ENCODE measurements around the gene GNG2.

GNG2 gene

GRCh38 chr14:51889851-51890250, 29.4 kb downstream of the GNG2 start:
- Histone ChIP-seq H3F3A (ENCODE audit: insufficient read depth) (no peaks in the 10 kb centered on the region), H3K27ac (ENCODE audit: low read depth, low read length) (no peak overlapping the region), H3K27me3 (ENCODE audit: low read length) (no peaks in the 10 kb centered on the region), H3K9me3 (ENCODE audit: insufficient read depth, low read length) (no peaks in the 10 kb centered on the region), H3K9ac (ENCODE audit: low read length) (no peak overlapping the region), H3K79me2 (ENCODE audit: insufficient read depth, low read length) (no peaks in the 10 kb centered on the region), H4K20me1 (ENCODE audit: low read depth, low read length) (no peaks in the 10 kb centered on the region; the same call in 1 of the 2 replicates), H3K36me3 (ENCODE audit: low read length) (no peaks in the 10 kb centered on the region), H3K9me2 (replicated peaks; ENCODE audit: insufficient read depth, low read length) (no peaks in the 10 kb centered on the region), H3K4me3 (ENCODE audit: insufficient read depth, low read length, poor library complexity, severe bottlenecking) (no peak overlapping the region), H3K4me2 (ENCODE audit: low read depth, low read length, poor library complexity, severe bottlenecking) (no peak overlapping the region), H2AFZ (ENCODE audit: low read depth, low read length, severe bottlenecking) (no peak overlapping the region)
- TF ChIP-seq EZH2phosphoT487 (conservative IDR thresholded peaks at IDR 0.05; ENCODE audit: low read length), result no peak
- TF ChIP-seq CTCF (IDR thresholded peaks at IDR 0.05; ENCODE audit: insufficient read depth, low read length, poor library complexity, severe bottlenecking), result no peak

- Histone ChIP-seq H3F3A (ENCODE audit: insufficient read depth) (no peaks in the 10 kb centered on the region), H3K27ac (ENCODE audit: low read depth, low read length) (no peak overlapping the region), H3K36me3 (ENCODE audit: low read length) (no peaks in the 10 kb centered on the region), H3K9me2 (replicated peaks; ENCODE audit: insufficient read depth, low read length) (no peaks in the 10 kb centered on the region), H3K4me2 (ENCODE audit: low read depth, low read length, poor library complexity, severe bottlenecking) (no peak overlapping the region), H3K9ac (ENCODE audit: low read length) (no peak overlapping the region), H3K27me3 (ENCODE audit: low read length) (no peaks in the 10 kb centered on the region), H2AFZ (ENCODE audit: low read depth, low read length, severe bottlenecking) (no peak overlapping the region), H3K4me3 (ENCODE audit: insufficient read depth, low read length, poor library complexity, severe bottlenecking) (no peak overlapping the region), H4K20me1 (ENCODE audit: low read depth, low read length) (no peaks in the 10 kb centered on the region; the same call in 1 of the 2 replicates), H3K9me3 (ENCODE audit: insufficient read depth, low read length) (no peaks in the 10 kb centered on the region), H3K79me2 (ENCODE audit: insufficient read depth, low read length) (no peaks in the 10 kb centered on the region)
- TF ChIP-seq EZH2phosphoT487 (conservative IDR thresholded peaks at IDR 0.05; ENCODE audit: low read length) (no peak), CTCF (IDR thresholded peaks at IDR 0.05; ENCODE audit: insufficient read depth, low read length, poor library complexity, severe bottlenecking) (no peak)
Measured at GRCh38 chr14:51894250-51894649, 33.8 kb downstream of the GNG2 start.

GRCh38 chr14:51895375-51895774, 35.0 kb downstream of the GNG2 start:
- Histone ChIP-seq H3K27ac (ENCODE audit: low read depth, low read length) (no peak overlapping the region), H3K36me3 (ENCODE audit: low read length) (no peaks in the 10 kb centered on the region)
- TF ChIP-seq CTCF (IDR thresholded peaks at IDR 0.05; ENCODE audit: insufficient read depth, low read length, poor library complexity, severe bottlenecking), result no peak
- TF ChIP-seq EZH2phosphoT487 (conservative IDR thresholded peaks at IDR 0.05; ENCODE audit: low read length), result no peak

More at GRCh38 chr14:51895375-51895774, 35.0 kb downstream of the GNG2 start:
- H4K20me1 ChIP-seq (ENCODE audit: low read depth, low read length), result no peaks in the 10 kb centered on the region; the same call in 1 of the 2 replicates
- no peaks in the 10 kb centered on the region for H3K27me3 ChIP-seq (ENCODE audit: low read length)
- H3K4me3 ChIP-seq (ENCODE audit: insufficient read depth, low read length, poor library complexity, severe bottlenecking), result no peak overlapping the region
- no peaks in the 10 kb centered on the region for H3K9me3 ChIP-seq (ENCODE audit: insufficient read depth, low read length)
- no peaks in the 10 kb centered on the region for H3K79me2 ChIP-seq (ENCODE audit: insufficient read depth, low read length)
- no peak overlapping the region for H3K9ac ChIP-seq (ENCODE audit: low read length)
- H3K4me2 ChIP-seq (ENCODE audit: low read depth, low read length, poor library complexity, severe bottlenecking), result no peak overlapping the region
- H3K9me2 ChIP-seq (replicated peaks; ENCODE audit: insufficient read depth, low read length), result no peaks in the 10 kb centered on the region
- no peak overlapping the region for H2AFZ ChIP-seq (ENCODE audit: low read depth, low read length, severe bottlenecking)
- H3F3A ChIP-seq (ENCODE audit: insufficient read depth), result no peaks in the 10 kb centered on the region
